ENCODE measurements around the gene TAPT1.

GRCh38 chr4:16129336-16129735 is 96.9 kb downstream of the TAPT1 start:
- TF ChIP-seq CTCF (IDR thresholded peaks at IDR 0.05): no peak
- TF ChIP-seq POLR2A (IDR thresholded peaks at IDR 0.05): no peak
- no peak for TF ChIP-seq POLR2AphosphoS5 (IDR thresholded peaks at IDR 0.05)
